Measurements from ENCODE around the gene MAT2A. TPM values are rescaled to one million over a fixed set of nuclear protein-coding genes. Genes with fewer than 3 reads are reported as not detected.

The MAT2A gene
- total and polyA plus RNA-seq, 10 of the 15 experiments (the other 5 are each of a cell fraction or from before 2014, with no cell fraction given), result 97.6 to 408 (median 290) TPM

DNA sequence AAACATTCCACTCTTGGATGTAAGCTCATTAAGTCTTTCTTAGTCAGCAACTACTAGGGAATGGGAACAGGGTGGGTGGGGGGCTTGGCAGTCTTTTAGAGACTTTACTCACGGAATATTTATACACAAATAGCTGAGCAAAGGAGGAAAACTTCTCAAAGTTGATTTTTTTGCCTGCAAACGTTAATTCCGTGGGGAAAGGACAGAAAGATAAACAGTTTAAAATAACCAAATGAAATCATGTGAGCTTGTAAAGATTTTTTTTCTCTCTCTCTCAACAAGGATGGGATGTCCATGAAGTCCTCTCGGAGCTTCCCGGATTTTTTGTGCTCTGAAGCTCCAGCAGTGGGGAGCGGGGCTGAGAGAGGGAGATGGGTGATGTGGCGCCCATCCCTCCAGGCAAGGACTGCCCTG lies 32.2 kb upstream of the MAT2A start (continued):
- TF ChIP-seq ZNF622 (IDR thresholded peaks at IDR 0.05) (no peak), POLR2AphosphoS5 (IDR thresholded peaks at IDR 0.05; ENCODE audit: low read length) (no peak), CREM (IDR thresholded peaks at IDR 0.05; ENCODE audit: low read depth) (no peak)

DNA sequence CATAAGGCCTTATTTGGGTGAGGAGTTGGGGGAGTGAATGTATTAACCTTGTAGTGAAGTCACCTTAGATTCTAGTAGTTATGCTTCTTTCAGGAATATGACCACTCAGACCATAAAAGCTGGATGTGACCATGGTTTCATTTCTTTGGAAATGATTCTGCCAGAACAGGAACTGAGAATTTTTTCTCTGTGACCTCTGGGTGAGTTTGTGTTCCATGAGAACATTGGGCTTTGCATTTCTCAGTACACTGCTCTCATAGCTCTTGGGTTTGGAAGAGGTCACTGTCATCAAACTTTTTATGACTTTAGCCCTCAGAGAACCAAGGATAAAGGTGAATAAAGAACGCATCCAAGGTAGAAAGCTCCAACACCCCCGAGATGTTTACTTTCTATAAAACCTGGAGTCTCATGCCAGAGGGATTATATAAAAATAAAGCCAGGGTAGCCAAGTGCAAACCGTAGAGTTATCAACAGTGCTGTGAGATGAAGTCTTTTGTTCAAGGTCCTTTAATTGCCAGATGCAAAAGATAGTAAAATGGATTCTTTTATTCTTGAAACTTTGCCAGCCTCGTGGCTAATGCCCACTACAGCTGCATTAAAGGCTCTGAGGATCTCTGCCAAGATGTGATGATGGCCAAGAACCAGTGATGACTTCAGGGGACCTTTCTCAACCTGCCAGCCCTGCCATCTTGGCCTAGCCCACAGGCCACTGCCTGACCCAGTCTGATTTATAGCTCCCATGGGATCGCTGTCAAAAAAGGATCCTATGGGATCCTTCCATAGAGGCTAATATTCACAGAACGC lies 27.8 kb upstream of the MAT2A start:
- ChIA-PET POLR2A (interaction anchor here (0.6 to 0.9 kb wide), 2 partner anchors 16 to 30 kb away, joined by 4 to 7 read pairs; no protein-coding TSS in a partner anchor), CTCF (interaction anchor here (0.6 kb wide), 1 partner anchor 225 kb away, joined by 5 read pairs; no protein-coding TSS in a partner anchor), RAD21 (ENCODE audit: unreplicated experiment) (no interaction called here), SMC1A (ENCODE audit: uncharacterized antibody, unreplicated experiment) (interaction anchor here (0.9 kb wide), 1 partner anchor 12 kb away, joined by 5 read pairs; no protein-coding TSS in a partner anchor)
- in situ Hi-C loops (cut with MboI) (no loop called here), intact Hi-C loops (cut with micrococcal nuclease; ENCODE audit: unreplicated experiment) (no loop called here)
- no peak for ATAC-seq
- no peak for DNase-seq (ENCODE audit: low read depth, low spot score)
- no peak for FAIRE-seq
- H3K4me1 ChIP-seq (ENCODE audit: control insufficient read depth, insufficient read depth, low read length), result no peaks in the 10 kb centered on the region
- TF ChIP-seq, protein P1, sequence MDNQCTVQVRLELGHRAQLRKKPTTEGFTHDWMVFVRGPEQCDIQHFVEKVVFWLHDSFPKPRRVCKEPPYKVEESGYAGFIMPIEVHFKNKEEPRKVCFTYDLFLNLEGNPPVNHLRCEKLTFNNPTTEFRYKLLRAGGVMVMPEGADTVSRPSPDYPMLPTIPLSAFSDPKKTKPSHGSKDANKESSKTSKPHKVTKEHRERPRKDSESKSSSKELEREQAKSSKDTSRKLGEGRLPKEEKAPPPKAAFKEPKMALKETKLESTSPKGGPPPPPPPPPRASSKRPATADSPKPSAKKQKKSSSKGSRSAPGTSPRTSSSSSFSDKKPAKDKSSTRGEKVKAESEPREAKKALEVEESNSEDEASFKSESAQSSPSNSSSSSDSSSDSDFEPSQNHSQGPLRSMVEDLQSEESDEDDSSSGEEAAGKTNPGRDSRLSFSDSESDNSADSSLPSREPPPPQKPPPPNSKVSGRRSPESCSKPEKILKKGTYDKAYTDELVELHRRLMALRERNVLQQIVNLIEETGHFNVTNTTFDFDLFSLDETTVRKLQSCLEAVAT (IDR thresholded peaks at IDR 0.05), result no peak
- TF ChIP-seq TCF7 (IDR thresholded peaks at IDR 0.05; ENCODE audit: borderline replicate concordance) (no peak), IKZF1 (conservative IDR thresholded peaks at IDR 0.05) (0 out of 2 replicates have a peak, but pooled peaks have one; percentile 23)
- no peaks in the 10 kb centered on the region for H3K36me3 ChIP-seq (ENCODE audit: control insufficient read depth in 2 of 2, insufficient read depth in 2 of 2, low read length in 1 of 2)
- H3K4me2 ChIP-seq (ENCODE audit: control insufficient read depth, insufficient read depth), result no peak overlapping the region
- 0 out of 4 replicates have a peak, but pooled peaks cover 0 to 1% of the 10 kb centered on the region in 2 experiments for H3K27me3 ChIP-seq (replicated peaks in 1 of 2; ENCODE audit: control insufficient read depth in 2 of 2, insufficient read depth in 2 of 2, low read length in 1 of 2)
- no peak overlapping the region for H3K27ac ChIP-seq (ENCODE audit: control insufficient read depth, insufficient read depth)
- no TSS peak for BruUV-seq (replicated peaks)
- H3K9ac ChIP-seq (ENCODE audit: control insufficient read depth, insufficient read depth, low read length), result no peak overlapping the region
- no peaks in the 10 kb centered on the region for H4K20me1 ChIP-seq (ENCODE audit: control insufficient read depth, insufficient read depth)
- no peak overlapping the region for H2AFZ ChIP-seq (ENCODE audit: control insufficient read depth, low read depth, low read length)
- H3K9me3 ChIP-seq (replicated peaks; ENCODE audit: control insufficient read depth, insufficient read depth, low read length), result no peaks in the 10 kb centered on the region
- no peaks in the 10 kb centered on the region for H3K79me2 ChIP-seq (ENCODE audit: control insufficient read depth, insufficient read depth, low read length)
- H3K4me3 ChIP-seq, result no peak overlapping the region
- WGBS (ENCODE audit: insufficient coverage, insufficient replicate concordance, low lambda C conversion rate, missing lambda C conversion rate), result 44% methylated on average over 6 of the region's 6 CpGs
